ENCODE measurements around the gene MFRP. TPM values are rescaled to one million over a fixed set of nuclear protein-coding genes. Genes with fewer than 3 reads are reported as not detected.

The MFRP gene
- total and polyA plus RNA-seq, 2 donors (not counting 1 experiment from before 2014, with no cell fraction given) = not detected

GRCh38 chr11:119319700-119320239 lies 26.7 kb downstream of the MFRP start:
- H3K79me2 ChIP-seq (ENCODE audit: control insufficient read depth, insufficient read depth, low read length) = no peaks in the 10 kb centered on the region
- H3K4me3 ChIP-seq (replicated peaks in 1 of 4; ENCODE audit: control extremely low read depth in 1 of 4, insufficient read depth in 1 of 4, low read depth in 3 of 4, low read length in 4 of 4) = no peak overlapping the region
- no peak overlapping the region for H2AFZ ChIP-seq (ENCODE audit: low read length)
- H3K4me1 ChIP-seq (ENCODE audit: control insufficient read depth, extremely low read depth, insufficient read depth, low read length) = peaks cover 27% of the 10 kb centered on the region
- no peaks in the 10 kb centered on the region for H3K9me3 ChIP-seq (ENCODE audit: control insufficient read depth, insufficient read depth, low read depth, low read length)
- H3K4me2 ChIP-seq (ENCODE audit: extremely low read depth, insufficient read depth, low read length) = no peak overlapping the region
- no peak overlapping the region for H3K9ac ChIP-seq (ENCODE audit: insufficient read depth, low read length)
- H3K27ac ChIP-seq (ENCODE audit: insufficient read depth, low read length) = peak overlapping the region; percentile 9
- DNase-seq (ENCODE audit: low read depth in 2 of 2) = no peak
- TF ChIP-seq, protein P1, sequence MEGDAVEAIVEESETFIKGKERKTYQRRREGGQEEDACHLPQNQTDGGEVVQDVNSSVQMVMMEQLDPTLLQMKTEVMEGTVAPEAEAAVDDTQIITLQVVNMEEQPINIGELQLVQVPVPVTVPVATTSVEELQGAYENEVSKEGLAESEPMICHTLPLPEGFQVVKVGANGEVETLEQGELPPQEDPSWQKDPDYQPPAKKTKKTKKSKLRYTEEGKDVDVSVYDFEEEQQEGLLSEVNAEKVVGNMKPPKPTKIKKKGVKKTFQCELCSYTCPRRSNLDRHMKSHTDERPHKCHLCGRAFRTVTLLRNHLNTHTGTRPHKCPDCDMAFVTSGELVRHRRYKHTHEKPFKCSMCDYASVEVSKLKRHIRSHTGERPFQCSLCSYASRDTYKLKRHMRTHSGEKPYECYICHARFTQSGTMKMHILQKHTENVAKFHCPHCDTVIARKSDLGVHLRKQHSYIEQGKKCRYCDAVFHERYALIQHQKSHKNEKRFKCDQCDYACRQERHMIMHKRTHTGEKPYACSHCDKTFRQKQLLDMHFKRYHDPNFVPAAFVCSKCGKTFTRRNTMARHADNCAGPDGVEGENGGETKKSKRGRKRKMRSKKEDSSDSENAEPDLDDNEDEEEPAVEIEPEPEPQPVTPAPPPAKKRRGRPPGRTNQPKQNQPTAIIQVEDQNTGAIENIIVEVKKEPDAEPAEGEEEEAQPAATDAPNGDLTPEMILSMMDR (conservative IDR thresholded peaks at IDR 0.05 in 1 of 2, IDR thresholded peaks at IDR 0.05 in 1 of 2; ENCODE audit: low read depth in 1 of 2, low read length in 2 of 2) = no peak
- TF ChIP-seq EZH2 (IDR thresholded peaks at IDR 0.05; ENCODE audit: low read length, missing control alignments) = no peak
- H4K20me1 ChIP-seq (ENCODE audit: control insufficient read depth, extremely low read depth, insufficient read depth, low read length) = no peaks in the 10 kb centered on the region
- H3K27me3 ChIP-seq (ENCODE audit: control insufficient read depth, insufficient read depth, low read length) = peaks cover 8% of the 10 kb centered on the region
- H3K36me3 ChIP-seq (ENCODE audit: control insufficient read depth, insufficient read depth, low read length) = no peaks in the 10 kb centered on the region

DNA sequence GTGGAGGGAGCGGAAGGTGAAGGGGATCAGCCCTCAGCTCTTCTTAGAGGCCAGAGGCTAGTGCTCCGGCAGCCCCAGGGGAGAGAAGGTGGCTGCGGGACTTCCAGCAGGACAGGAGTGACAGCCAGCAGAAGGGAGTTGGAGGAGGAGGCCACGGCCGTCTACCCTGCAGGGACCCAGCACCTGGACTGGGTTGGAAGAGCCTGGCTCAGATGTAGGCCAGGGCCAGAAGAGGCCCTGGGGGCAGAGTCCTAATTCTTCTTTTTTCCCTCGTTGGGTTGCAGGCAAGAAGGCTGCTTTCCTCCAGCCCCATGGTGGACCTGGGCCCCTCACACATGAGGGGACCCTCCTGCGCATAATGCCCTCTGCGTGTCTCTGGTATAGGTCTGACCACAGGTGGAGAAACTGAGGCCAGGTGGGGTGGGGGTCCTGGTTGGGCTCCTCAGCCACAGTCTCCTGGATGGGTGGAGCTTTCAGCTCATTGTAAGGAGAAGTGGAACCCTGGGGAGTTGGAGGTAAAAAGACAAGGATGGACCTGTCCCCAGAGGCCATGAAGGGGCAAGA lies 27.3 kb downstream of the MFRP start:
- peaks cover 27% of the 10 kb centered on the region for H3K4me1 ChIP-seq (ENCODE audit: control insufficient read depth, extremely low read depth, insufficient read depth, low read length)
- H3K36me3 ChIP-seq (ENCODE audit: control insufficient read depth, insufficient read depth, low read length) = no peaks in the 10 kb centered on the region
- TF ChIP-seq EZH2 (IDR thresholded peaks at IDR 0.05; ENCODE audit: low read length, missing control alignments) = no peak
- TF ChIP-seq, protein P1 (conservative IDR thresholded peaks at IDR 0.05 in 1 of 2, IDR thresholded peaks at IDR 0.05 in 1 of 2; ENCODE audit: low read depth in 1 of 2, low read length in 2 of 2) = no peak
- no peak overlapping the region for H3K4me3 ChIP-seq (replicated peaks in 1 of 4; ENCODE audit: control extremely low read depth in 1 of 4, insufficient read depth in 1 of 4, low read depth in 3 of 4, low read length in 4 of 4)
- no peak overlapping the region for H3K4me2 ChIP-seq (ENCODE audit: extremely low read depth, insufficient read depth, low read length)
- no peak overlapping the region for H2AFZ ChIP-seq (ENCODE audit: low read length)
- no peaks in the 10 kb centered on the region for H4K20me1 ChIP-seq (ENCODE audit: control insufficient read depth, extremely low read depth, insufficient read depth, low read length)
- no peak overlapping the region for H3K9ac ChIP-seq (ENCODE audit: insufficient read depth, low read length)
- H3K9me3 ChIP-seq (ENCODE audit: control insufficient read depth, insufficient read depth, low read depth, low read length) = no peaks in the 10 kb centered on the region
- peaks cover 8% of the 10 kb centered on the region for H3K27me3 ChIP-seq (ENCODE audit: control insufficient read depth, insufficient read depth, low read length)
- H3K79me2 ChIP-seq (ENCODE audit: control insufficient read depth, insufficient read depth, low read length) = no peaks in the 10 kb centered on the region
- DNase-seq (ENCODE audit: low read depth in 2 of 2) = no peak
- peak overlapping the region; percentile 9 for H3K27ac ChIP-seq (ENCODE audit: insufficient read depth, low read length)

DNA sequence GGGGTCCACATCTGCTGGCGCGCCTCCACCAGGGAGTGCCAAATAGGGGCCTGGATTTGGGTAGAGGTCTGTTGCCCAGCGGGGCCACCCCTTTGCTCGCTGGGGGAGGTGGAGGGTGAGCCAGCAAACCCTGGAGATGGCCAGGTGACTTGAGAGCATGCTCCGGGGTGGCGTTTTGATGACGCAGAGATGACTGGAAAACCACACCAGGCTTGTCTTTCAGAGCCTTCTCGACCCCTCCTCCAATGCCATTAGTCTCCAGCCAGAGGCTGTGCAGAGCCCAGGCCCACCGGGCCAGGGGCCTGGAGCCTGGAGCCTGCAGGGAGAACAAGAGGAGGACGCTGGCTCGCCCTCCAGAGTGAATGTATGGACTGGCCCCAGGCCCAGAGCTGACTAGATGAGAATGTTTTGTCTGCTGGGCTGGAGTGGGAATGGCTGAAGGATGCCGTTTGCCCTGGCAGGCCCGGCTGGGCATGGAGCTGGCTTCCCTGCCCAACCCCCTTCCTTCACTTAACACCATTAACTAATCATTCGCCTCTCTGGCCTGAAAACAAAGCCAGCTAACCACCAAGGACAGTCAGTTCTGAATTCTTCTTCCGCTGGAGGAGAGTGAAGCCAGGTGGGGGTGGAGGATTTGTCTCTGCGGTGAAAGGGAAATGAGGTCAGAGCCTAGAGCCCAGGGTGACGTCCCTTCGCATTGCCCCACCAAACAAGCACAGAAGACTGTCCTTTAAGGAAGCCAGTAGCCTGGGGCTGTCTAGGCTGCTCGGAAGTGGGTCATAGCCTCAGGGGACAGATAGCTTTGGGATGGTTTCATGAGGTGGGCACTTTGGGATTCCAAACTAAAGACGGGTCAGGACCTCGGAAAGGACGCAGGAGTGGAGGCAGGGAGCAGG lies 28.0 kb downstream of the MFRP start:
- H3K9ac ChIP-seq (ENCODE audit: insufficient read depth, low read length) = no peak overlapping the region
- no peak for TF ChIP-seq EZH2 (IDR thresholded peaks at IDR 0.05; ENCODE audit: low read length, missing control alignments)
- TF ChIP-seq, protein P1 (conservative IDR thresholded peaks at IDR 0.05 in 1 of 2, IDR thresholded peaks at IDR 0.05 in 1 of 2; ENCODE audit: low read depth in 1 of 2, low read length in 2 of 2) = no peak
- H3K4me3 ChIP-seq (replicated peaks in 1 of 4; ENCODE audit: control extremely low read depth in 1 of 4, insufficient read depth in 1 of 4, low read depth in 3 of 4, low read length in 4 of 4) = no peak overlapping the region
- no peaks in the 10 kb centered on the region for H4K20me1 ChIP-seq (ENCODE audit: control insufficient read depth, extremely low read depth, insufficient read depth, low read length)
- peak; percentile 62 to 81 for DNase-seq (ENCODE audit: low read depth in 2 of 2)
- H3K4me1 ChIP-seq (ENCODE audit: control insufficient read depth, extremely low read depth, insufficient read depth, low read length) = peaks cover 27% of the 10 kb centered on the region
- peaks cover 8% of the 10 kb centered on the region for H3K27me3 ChIP-seq (ENCODE audit: control insufficient read depth, insufficient read depth, low read length)
- H3K79me2 ChIP-seq (ENCODE audit: control insufficient read depth, insufficient read depth, low read length) = no peaks in the 10 kb centered on the region
- no peaks in the 10 kb centered on the region for H3K9me3 ChIP-seq (ENCODE audit: control insufficient read depth, insufficient read depth, low read depth, low read length)
- no peak overlapping the region for H3K4me2 ChIP-seq (ENCODE audit: extremely low read depth, insufficient read depth, low read length)
- no peaks in the 10 kb centered on the region for H3K36me3 ChIP-seq (ENCODE audit: control insufficient read depth, insufficient read depth, low read length)
- peak overlapping the region; percentile 7 for H3K27ac ChIP-seq (ENCODE audit: insufficient read depth, low read length)
- peak overlapping the region; percentile 13 for H2AFZ ChIP-seq (ENCODE audit: low read length)
